H1 (cell line): Measurements from ENCODE around the gene TNFAIP1. TPM values are rescaled to one million over a fixed set of nuclear protein-coding genes. Genes with fewer than 3 reads are reported as not detected.

Experiments
- ASH2L ChIP-seq: fragments of 200-600, 300-600 bp; sonication (generic); IDR thresholded peaks from one replicate; pipeline ENCODE4 v1.7.1; 2017; ENCODE audit warnings: low read length
- BRCA1 ChIP-seq: IDR thresholded peaks from 2 replicates; pipeline ENCODE4 v1.6.1; 2012; ENCODE audit warnings: low read depth, low read length, improper control_type of control experiment
- CTCF ChIP-seq, 3 experiments: IDR thresholded peaks; 1 replicate in 2 of 3; 2 replicates in 1 of 3; pipeline versions ENCODE4 v1.5.1 to v1.6.1; 2011; ENCODE audit warnings: low read length in 3 of 3, mild to moderate bottlenecking in 3 of 3, inconsistent platforms in 2 of 3, low read depth in 1 of 3, moderate library complexity in 1 of 3; ENCODE audit not compliant: insufficient read depth in 1 of 3; ENCODE audit errors: control extremely low read depth in 1 of 3
- FOSL1 ChIP-seq: IDR thresholded peaks from 2 replicates; pipeline ENCODE4 v1.6.1; 2011; ENCODE audit warnings: mild to moderate bottlenecking, low read depth, low read length, moderate library complexity; ENCODE audit not compliant: insufficient read depth
- KDM5A ChIP-seq: fragments of 200-600 bp; IDR thresholded peaks from 2 replicates; pipeline ENCODE4 v1.7.1; 2012; ENCODE audit warnings: mild to moderate bottlenecking, low read length, inconsistent platforms, mixed read lengths
- SAP30 ChIP-seq: fragments of 300-600 bp; sonication (generic); IDR thresholded peaks from 2 replicates; pipeline ENCODE4 v1.7.1; 2012; ENCODE audit warnings: low read length, moderate library complexity, mild to moderate bottlenecking, inconsistent platforms; ENCODE audit not compliant: insufficient read depth, insufficient replicate concordance
- SP4 ChIP-seq: IDR thresholded peaks from 2 replicates; pipeline ENCODE4 v1.6.1; 2012; ENCODE audit warnings: low read length, inconsistent platforms
- ZNF274 ChIP-seq: IDR thresholded peaks from 2 replicates; pipeline ENCODE4 v1.7.0; 2012; ENCODE audit warnings: low read length, borderline replicate concordance; ENCODE audit errors: extremely low read depth
- polyA plus RNA-seq, 7 experiments: library from polyadenylated mRNA; depleted of rRNA in 3 of 7; stranded (reverse) in 5 of 7; unstranded in 2 of 7; fragments of >200 nt in 5 of 7; fragments of 200-250 nt in 2 of 7; gene quantifications; 1 replicate in 5 of 7; 2 replicates in 1 of 7; 4 replicates in 1 of 7; pipeline versions ENCODE4 v1.2.1 to v1.2.3, GENCODE V29; 2011 to 2013; ENCODE audit warnings: missing spikeins in 2 of 7, mixed read lengths in 2 of 7
- total RNA-seq: library from RNA; stranded (reverse); fragmentation: NEBNext Ultra II Directional; extraction: Animal tissue kit (Norgen Biotek cat#: 25700); gene quantifications from 2 replicates; pipeline ENCODE4 v1.2.1, GENCODE V29; 2021

TNFAIP1 gene
- total and polyA plus RNA-seq, 2 of the 8 experiments (the other 6 are each of a cell fraction or from before 2014, with no cell fraction given), result 16.9 to 19.5 TPM

DNA sequence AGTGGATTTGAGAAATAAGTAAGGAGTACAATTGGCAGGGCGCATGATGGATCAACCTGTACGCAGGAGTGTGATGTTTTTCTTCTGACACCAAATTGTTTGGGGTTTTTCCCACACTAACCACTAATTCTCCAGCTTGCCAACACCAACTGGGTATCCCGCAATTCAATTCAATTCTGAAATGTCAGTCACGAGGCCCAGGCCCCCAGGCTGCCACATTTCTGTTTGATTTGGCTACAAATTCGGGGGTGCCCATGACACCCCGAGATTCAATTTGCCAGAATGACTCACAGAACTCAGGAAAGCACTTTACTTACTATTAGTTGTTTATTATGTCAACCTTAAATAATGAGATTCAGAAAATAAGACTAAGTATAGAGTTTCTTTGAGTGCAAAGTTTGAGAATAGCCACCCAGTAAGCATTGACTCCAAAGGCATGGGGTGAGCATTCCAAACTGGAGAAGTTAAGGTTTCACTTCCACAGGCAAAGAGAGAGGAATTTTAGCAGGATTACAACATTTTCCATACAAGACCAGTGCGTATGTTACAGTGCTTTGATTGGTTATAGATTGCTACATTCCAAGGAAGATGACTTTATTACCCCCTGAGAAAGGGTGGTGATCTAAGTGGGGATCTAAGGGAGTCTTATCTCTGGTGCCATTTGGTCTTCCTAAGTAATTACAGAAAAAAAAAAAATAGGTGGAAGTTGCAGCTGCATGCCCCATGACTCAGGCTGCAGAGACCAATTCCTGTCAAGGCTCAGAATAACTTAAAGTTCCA lies 59.0 kb downstream of the TNFAIP1 start (continued):
- TF ChIP-seq CTCF (IDR thresholded peaks at IDR 0.05; ENCODE audit: control extremely low read depth in 1 of 3, insufficient read depth in 1 of 3, low read depth in 1 of 3, low read length in 3 of 3) (no peak), SP4 (no peak), SAP30 (no peak), ZNF274 (no peak), BRCA1 (no peak), FOSL1 (no peak), KDM5A (no peak), ASH2L (no peak)
